HAP-1 (cell line): ENCODE measurements around the gene ZNF600.
"Not testable (repeated sequence)": the region's sequence is repeated elsewhere in the genome, so short reads cannot be mapped to it uniquely, and the experiment has no call there.

ENCODE experiments used
- DNase-seq, 2 experiments: peaks; one replicate each; pipeline ENCODE4 v3.0.0-alpha.2; 2016 to 2020; ENCODE audit warnings: low spot score in 2 of 2
- H3K27me3 ChIP-seq: fragments of 250-450 bp; sonication (Bioruptor Pico); 2 replicates; pipeline ENCODE4 v1.5.1; 2020; ENCODE audit warnings: low read depth, mild to moderate bottlenecking, moderate library complexity
- H3K36me3 ChIP-seq: fragments of 250-450 bp; sonication (Bioruptor Pico); replicated peaks from 2 replicates; pipeline ENCODE4 v1.5.1; 2020; ENCODE audit warnings: mild to moderate bottlenecking
- H3K4me1 ChIP-seq: fragments of 250-450 bp; sonication (Bioruptor Pico); 2 replicates; pipeline ENCODE4 v1.5.1; 2020; ENCODE audit warnings: mild to moderate bottlenecking
- H3K4me3 ChIP-seq: fragments of 250-450 bp; sonication (Bioruptor Pico); 2 replicates; pipeline ENCODE4 v1.5.1; 2020; ENCODE audit warnings: mild to moderate bottlenecking, moderate library complexity
- H3K9me3 ChIP-seq: fragments of 250-450 bp; sonication (Bioruptor Pico); 2 replicates; pipeline ENCODE4 v1.5.1; 2020; ENCODE audit warnings: mild to moderate bottlenecking, moderate library complexity
- in situ Hi-C: fragments of 300-500 bp; cut with MboI; formaldehyde crosslinking; loops from 3 replicates; pipeline ENCODE4 v1.14.3; 2020; ENCODE audit warnings: low sequenced_read_pairs, inconsistent platforms, mixed read lengths

Gene ZNF600

GRCh38 chr19:52782864-52783263, 3.7 kb downstream of the ZNF600 start:
- H3K36me3 ChIP-seq, H3K27me3 ChIP-seq, in situ Hi-C loops, DNase-seq, H3K4me3 ChIP-seq, H3K9me3 ChIP-seq, H3K4me1 ChIP-seq: not testable (repeated sequence)

- Histone ChIP-seq H3K9me3 (no peaks in the 10 kb centered on the region), H3K4me1 (no peaks in the 10 kb centered on the region), H3K4me3 (no peak overlapping the region), H3K36me3 (no peaks in the 10 kb centered on the region), H3K27me3 (no peaks in the 10 kb centered on the region)
- no peak for DNase-seq
- in situ Hi-C loops, result no loop called here
These were observed 7.8 kb downstream of the ZNF600 start for GRCh38 chr19:52778811-52779210.

GRCh38 chr19:52756447-52756846, 30.1 kb downstream of the ZNF600 start:
- in situ Hi-C loops, DNase-seq, H3K9me3 ChIP-seq, H3K27me3 ChIP-seq, H3K4me3 ChIP-seq, H3K4me1 ChIP-seq, H3K36me3 ChIP-seq: not testable (repeated sequence)

GRCh38 chr19:52749780-52750179, 36.8 kb downstream of the ZNF600 start:
- in situ Hi-C loops, result no loop called here
- DNase-seq, result no peak
- no peaks in the 10 kb centered on the region for H3K9me3 ChIP-seq
- no peak overlapping the region for H3K4me3 ChIP-seq
- H3K4me1 ChIP-seq, result no peaks in the 10 kb centered on the region
- H3K36me3 ChIP-seq, result no peaks in the 10 kb centered on the region
- no peaks in the 10 kb centered on the region for H3K27me3 ChIP-seq

GRCh38 chr19:52748336-52748950, 38.1 kb downstream of the ZNF600 start:
- Histone ChIP-seq H3K36me3 (no peaks in the 10 kb centered on the region), H3K4me3 (no peak overlapping the region), H3K9me3 (no peaks in the 10 kb centered on the region), H3K4me1 (no peaks in the 10 kb centered on the region), H3K27me3 (no peaks in the 10 kb centered on the region)
- DNase-seq, result peak; percentile 10 to 33
- in situ Hi-C loops, result no loop called here

GRCh38 chr19:52745919-52746318, 40.7 kb downstream of the ZNF600 start:
- DNase-seq, H3K27me3 ChIP-seq, H3K36me3 ChIP-seq, H3K4me3 ChIP-seq, in situ Hi-C loops, H3K4me1 ChIP-seq, H3K9me3 ChIP-seq: not testable (repeated sequence)

- no peak overlapping the region for H3K4me3 ChIP-seq
- H3K36me3 ChIP-seq, result no peaks in the 10 kb centered on the region
- H3K27me3 ChIP-seq, result no peaks in the 10 kb centered on the region
- no peaks in the 10 kb centered on the region for H3K4me1 ChIP-seq
- in situ Hi-C loops, result no loop called here
- H3K9me3 ChIP-seq, result no peaks in the 10 kb centered on the region
- no peak for DNase-seq
These were observed 43.5 kb downstream of the ZNF600 start for GRCh38 chr19:52743091-52743490.

- no peak for DNase-seq
- in situ Hi-C loops, result no loop called here
- no peaks in the 10 kb centered on the region for H3K36me3 ChIP-seq
- no peak overlapping the region for H3K4me3 ChIP-seq
- H3K9me3 ChIP-seq, result no peaks in the 10 kb centered on the region
- H3K27me3 ChIP-seq, result no peaks in the 10 kb centered on the region
- no peaks in the 10 kb centered on the region for H3K4me1 ChIP-seq
These were observed 44.1 kb downstream of the ZNF600 start for GRCh38 chr19:52742516-52742915.

- in situ Hi-C loops, result no loop called here
- H3K4me3 ChIP-seq, result no peak overlapping the region
- H3K27me3 ChIP-seq, result no peaks in the 10 kb centered on the region
- no peaks in the 10 kb centered on the region for H3K9me3 ChIP-seq
- DNase-seq, result no peak
- no peaks in the 10 kb centered on the region for H3K4me1 ChIP-seq
- H3K36me3 ChIP-seq, result no peaks in the 10 kb centered on the region
These were observed 44.6 kb downstream of the ZNF600 start for GRCh38 chr19:52741951-52742485.

GRCh38 chr19:52741371-52741770, 45.2 kb downstream of the ZNF600 start:
- H3K9me3 ChIP-seq, H3K4me1 ChIP-seq, H3K36me3 ChIP-seq, H3K27me3 ChIP-seq, DNase-seq, in situ Hi-C loops, H3K4me3 ChIP-seq: not testable (repeated sequence)

- no peak overlapping the region for H3K4me3 ChIP-seq
- DNase-seq, result no peak
- H3K27me3 ChIP-seq, result no peaks in the 10 kb centered on the region
- in situ Hi-C loops, result no loop called here
- no peaks in the 10 kb centered on the region; the same call in 1 of the 2 replicates for H3K9me3 ChIP-seq
- H3K4me1 ChIP-seq, result no peaks in the 10 kb centered on the region
- H3K36me3 ChIP-seq, result no peaks in the 10 kb centered on the region
These were observed 47.0 kb downstream of the ZNF600 start for GRCh38 chr19:52739576-52739975.

- DNase-seq, result peak in 1 of 2 experiments; percentile 16
- in situ Hi-C loops, result no loop called here
- no peaks in the 10 kb centered on the region for H3K36me3 ChIP-seq
- no peaks in the 10 kb centered on the region for H3K27me3 ChIP-seq
- H3K4me3 ChIP-seq, result no peak overlapping the region
- no peaks in the 10 kb centered on the region; the same call in 1 of the 2 replicates for H3K9me3 ChIP-seq
- no peaks in the 10 kb centered on the region for H3K4me1 ChIP-seq
These were observed 50.9 kb downstream of the ZNF600 start for GRCh38 chr19:52735734-52736133.

- Histone ChIP-seq H3K4me1 (no peaks in the 10 kb centered on the region), H3K9me3 (no peaks in the 10 kb centered on the region; the same call in 1 of the 2 replicates), H3K36me3 (no peaks in the 10 kb centered on the region), H3K27me3 (no peaks in the 10 kb centered on the region), H3K4me3 (peak within 1 kb of the TSS; percentile 70)
- peak; percentile 89 to 98 for DNase-seq
- in situ Hi-C loops, result no loop called here
These were observed 51.5 kb downstream of the ZNF600 start, which contains the start of gene ZNF611 for GRCh38 chr19:52734893-52735661. TSS of gene ZNF611 (minus strand) at chr19:52735044. CDS start at chr19:52715894, 19,150 bp downstream.

GRCh38 chr19:52734331-52734892, 52.2 kb downstream of the ZNF600 start:
- Histone ChIP-seq H3K27me3 (no peaks in the 10 kb centered on the region), H3K9me3 (no peaks in the 10 kb centered on the region; the same call in 1 of the 2 replicates), H3K4me3 (peak overlapping the region; percentile 70), H3K4me1 (no peaks in the 10 kb centered on the region), H3K36me3 (no peaks in the 10 kb centered on the region)
- DNase-seq, result peak; percentile 9 to 49
- in situ Hi-C loops, result no loop called here
